Keratinocyte (primary cell): ENCODE measurements around the gene SOWAHC.

Experiments used
- EZH2 ChIP-seq: IDR thresholded peaks from one replicate; pipeline ENCODE4 v1.6.1; 2012; ENCODE audit warnings: inconsistent platforms, mild to moderate bottlenecking, low read length, moderate library complexity
- TF ChIP-seq, protein P1 (sequence below), 3 experiments: IDR thresholded peaks in 1 of 3; conservative IDR thresholded peaks in 1 of 3; optimal IDR thresholded peaks in 1 of 3; 2 replicates in 2 of 3; 3 replicates in 1 of 3; pipeline versions ENCODE3 to v1.5.1; 2011; ENCODE audit warnings: low read length in 3 of 3, mild to moderate bottlenecking in 3 of 3, moderate library complexity in 2 of 3, control low read depth in 1 of 3, inconsistent platforms in 1 of 3; ENCODE audit not compliant: insufficient read depth in 2 of 3; ENCODE audit errors: extremely low read depth in 1 of 3

GRCh38 chr2:109629867-109630266 lies 15.7 kb downstream of the SOWAHC start:
- TF ChIP-seq, protein P1, sequence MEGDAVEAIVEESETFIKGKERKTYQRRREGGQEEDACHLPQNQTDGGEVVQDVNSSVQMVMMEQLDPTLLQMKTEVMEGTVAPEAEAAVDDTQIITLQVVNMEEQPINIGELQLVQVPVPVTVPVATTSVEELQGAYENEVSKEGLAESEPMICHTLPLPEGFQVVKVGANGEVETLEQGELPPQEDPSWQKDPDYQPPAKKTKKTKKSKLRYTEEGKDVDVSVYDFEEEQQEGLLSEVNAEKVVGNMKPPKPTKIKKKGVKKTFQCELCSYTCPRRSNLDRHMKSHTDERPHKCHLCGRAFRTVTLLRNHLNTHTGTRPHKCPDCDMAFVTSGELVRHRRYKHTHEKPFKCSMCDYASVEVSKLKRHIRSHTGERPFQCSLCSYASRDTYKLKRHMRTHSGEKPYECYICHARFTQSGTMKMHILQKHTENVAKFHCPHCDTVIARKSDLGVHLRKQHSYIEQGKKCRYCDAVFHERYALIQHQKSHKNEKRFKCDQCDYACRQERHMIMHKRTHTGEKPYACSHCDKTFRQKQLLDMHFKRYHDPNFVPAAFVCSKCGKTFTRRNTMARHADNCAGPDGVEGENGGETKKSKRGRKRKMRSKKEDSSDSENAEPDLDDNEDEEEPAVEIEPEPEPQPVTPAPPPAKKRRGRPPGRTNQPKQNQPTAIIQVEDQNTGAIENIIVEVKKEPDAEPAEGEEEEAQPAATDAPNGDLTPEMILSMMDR (optimal IDR thresholded peaks at IDR 0.05 in 1 of 3, IDR thresholded peaks at IDR 0.05 in 1 of 3, conservative IDR thresholded peaks at IDR 0.05 in 1 of 3; ENCODE audit: extremely low read depth in 1 of 3, insufficient read depth in 2 of 3, low read length in 3 of 3), result no peak
- no peak for TF ChIP-seq EZH2
